Activated T-helper 17 cell treated with anti-CD3 and anti-CD28 coated beads, Interleukin-2, amount 50 U/mL, for 72 hours (primary cell): Measurements from ENCODE around the gene AFF3. TPM values are rescaled to one million over a fixed set of nuclear protein-coding genes. Genes with fewer than 3 reads are reported as not detected.
"Not testable (repeated sequence)": the region's sequence is repeated elsewhere in the genome, so short reads cannot be mapped to it uniquely, and the experiment has no call there.

Source experiments
- ATAC-seq: fragments of 150-1000 bp; cut with Tn5 transposase; replicated peaks from 2 replicates; pipeline ENCODE4 v1.10.0; 2021; ENCODE audit warnings: mild to moderate bottlenecking, moderate library complexity
- H3K27ac Mint-ChIP-seq: one replicate; pipeline ENCODE4 v1.8.0; 2022; ENCODE audit warnings: mixed read lengths
- H3K27me3 Mint-ChIP-seq: one replicate; pipeline ENCODE4 v1.8.0; 2022; ENCODE audit warnings: mixed read lengths
- H3K36me3 Mint-ChIP-seq: one replicate; pipeline ENCODE4 v1.8.0; 2022; ENCODE audit warnings: low read depth, mild to moderate bottlenecking, mixed read lengths
- H3K4me1 Mint-ChIP-seq: one replicate; pipeline ENCODE4 v1.8.0; 2022; ENCODE audit warnings: mixed read lengths
- H3K4me3 Mint-ChIP-seq: one replicate; pipeline ENCODE4 v1.8.0; 2022; ENCODE audit warnings: mild to moderate bottlenecking, mixed read lengths
- H3K9me3 Mint-ChIP-seq: one replicate; pipeline ENCODE4 v1.8.0; 2022; ENCODE audit warnings: mixed read lengths
- total RNA-seq, 2 donors: library from RNA; stranded (reverse); gene quantifications; one replicate each; pipeline ENCODE4 v1.2.3, GENCODE V29; 2022

Gene AFF3
- total RNA-seq, 2 donors from 2014 or later, result 0.32 to 0.42 TPM

DNA sequence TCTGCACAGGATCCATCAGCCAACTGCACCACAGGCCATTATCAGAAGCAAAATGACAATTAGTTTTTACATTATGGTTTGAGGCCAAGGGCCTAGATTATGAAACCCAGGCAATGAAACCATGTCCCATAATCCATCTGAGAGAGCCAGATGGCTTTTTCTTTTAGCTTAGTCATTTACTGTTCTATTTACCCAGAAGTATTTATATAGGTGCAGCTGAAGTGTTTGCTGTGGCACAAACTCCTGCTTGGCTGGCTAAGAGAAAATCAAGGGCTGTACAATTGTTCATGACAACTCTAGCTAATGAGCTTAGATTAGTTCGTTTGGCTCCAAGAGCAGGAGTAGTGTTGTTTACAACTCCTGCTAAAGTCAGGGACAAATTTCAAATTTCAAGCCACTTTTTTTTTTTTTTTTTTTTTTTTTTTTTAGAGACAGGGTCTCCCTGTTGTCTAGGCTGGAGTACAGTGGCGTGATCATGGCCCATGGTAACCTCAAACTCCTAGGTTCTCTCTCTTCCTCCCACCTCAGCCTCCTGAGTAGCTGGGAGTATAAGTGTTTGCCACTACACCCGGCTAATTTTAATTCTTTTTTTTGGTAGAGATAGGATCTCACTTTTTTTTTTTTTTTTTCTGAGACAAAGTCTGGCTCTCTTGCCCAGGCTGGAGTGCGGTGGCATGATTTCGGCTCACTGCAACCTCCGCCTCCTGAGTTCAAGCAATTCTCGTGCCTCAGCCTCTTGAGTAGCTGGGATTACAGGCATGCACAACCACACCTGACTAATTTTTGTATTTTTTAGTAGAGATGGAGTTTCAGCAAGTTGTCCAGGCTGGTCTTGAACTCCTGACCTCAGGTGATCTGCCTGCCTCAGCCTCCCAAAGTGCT is 634.2 kb downstream of the AFF3 start:
- Mint-ChIP-seq H3K27ac (no peak overlapping the region), H3K9me3 (no peaks in the 10 kb centered on the region), H3K36me3 (no peaks in the 10 kb centered on the region), H3K4me3 (no peak overlapping the region), H3K27me3 (no peaks in the 10 kb centered on the region), H3K4me1 (no peaks in the 10 kb centered on the region)
- ATAC-seq, result no peak

- Mint-ChIP-seq H3K4me3 (peak overlapping the region; percentile 39), H3K27me3 (peaks cover 6% of the 10 kb centered on the region), H3K36me3 (no peaks in the 10 kb centered on the region), H3K27ac (peak overlapping the region; percentile 50), H3K9me3 (no peaks in the 10 kb centered on the region), H3K4me1 (no peaks in the 10 kb centered on the region)
- peak; percentile 74 for ATAC-seq
These were observed 637.4 kb downstream of the AFF3 start for GRCh38 chr2:99504844-99505584.

- not testable (repeated sequence) for H3K36me3 Mint-ChIP-seq, H3K4me1 Mint-ChIP-seq, H3K9me3 Mint-ChIP-seq
- Mint-ChIP-seq H3K27ac (peak overlapping the region; percentile 6), H3K27me3 (peaks cover 18% of the 10 kb centered on the region), H3K4me3 (peak overlapping the region; percentile 5)
- ATAC-seq, result peak; percentile 19
These were observed 638.6 kb downstream of the AFF3 start for GRCh38 chr2:99503662-99504416.

- Mint-ChIP-seq H3K4me1 (peaks cover 3% of the 10 kb centered on the region), H3K4me3 (no peak overlapping the region), H3K9me3 (no peaks in the 10 kb centered on the region), H3K27me3 (peaks cover 29% of the 10 kb centered on the region), H3K36me3 (no peaks in the 10 kb centered on the region), H3K27ac (no peak overlapping the region)
- no peak for ATAC-seq
These were observed 646.4 kb downstream of the AFF3 start for GRCh38 chr2:99496021-99496420.

Other genes starting within 250 kb of the AFF3 start
- 1 to 10 TPM in 1 of 2 donors, under 1 TPM in 1; 0.16 to 1.1 TPM for gene LONRF2, start 179.9 kb upstream of the AFF3 start, total RNA-seq